ENCODE data around the gene TMEM14C. TPM values are rescaled to one million over a fixed set of nuclear protein-coding genes. Genes with fewer than 3 reads are reported as not detected.

The TMEM14C gene
- polyA plus RNA-seq, 1 donor from 2014 or later = 124 TPM

DNA sequence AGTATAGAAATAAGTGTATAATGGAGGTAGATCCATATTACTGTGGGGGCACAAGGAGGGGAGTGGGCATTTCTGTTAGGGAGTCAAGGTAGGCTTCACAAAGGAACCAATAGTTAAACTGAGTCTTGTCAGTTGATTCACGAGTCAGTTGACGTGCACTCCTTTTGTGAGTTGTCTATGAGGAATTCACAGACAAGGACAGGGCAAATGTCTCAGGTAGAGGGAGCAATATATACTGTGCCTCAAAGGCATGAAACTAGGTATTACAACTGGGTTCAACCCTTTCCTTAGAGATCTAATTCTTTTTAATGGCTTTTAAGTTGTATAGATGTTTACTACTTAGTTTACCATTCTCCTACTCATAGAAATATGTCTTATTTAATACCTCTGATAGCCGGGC is 11.0 kb downstream of the TMEM14C start:
- Histone ChIP-seq H4K20me1 (ENCODE audit: insufficient read depth) (no peaks in the 10 kb centered on the region), H3K9me3 (ENCODE audit: low read length) (no peaks in the 10 kb centered on the region), H3F3A (ENCODE audit: insufficient read depth, low read length, poor library complexity, severe bottlenecking) (no peaks in the 10 kb centered on the region), H3K36me3 (ENCODE audit: insufficient read depth, low read length) (no peaks in the 10 kb centered on the region), H3K9ac (ENCODE audit: low read length) (no peak overlapping the region), H3K4me2 (ENCODE audit: low read length) (no peak overlapping the region), H3K27me3 (ENCODE audit: insufficient read depth, low read depth, low read length) (no peaks in the 10 kb centered on the region), H3K9me2 (ENCODE audit: insufficient read depth, low read length) (no peaks in the 10 kb centered on the region), H3K79me2 (replicated peaks; ENCODE audit: insufficient read depth, low read length) (no peaks in the 10 kb centered on the region), H2AFZ (ENCODE audit: low read depth, low read length) (no peak overlapping the region), H3K27ac (ENCODE audit: low read length) (no peak overlapping the region), H3K4me3 (ENCODE audit: low read length) (no peak overlapping the region)
- no peak for TF ChIP-seq SMC3 (conservative IDR thresholded peaks at IDR 0.05; ENCODE audit: poor library complexity)
- TF ChIP-seq EZH2 (IDR thresholded peaks at IDR 0.05; ENCODE audit: borderline replicate concordance, insufficient read depth, low read length, poor library complexity, severe bottlenecking) = no peak
- TF ChIP-seq EP300 (conservative IDR thresholded peaks at IDR 0.05; ENCODE audit: poor library complexity, severe bottlenecking) = no peak
- TF ChIP-seq TAF1 (IDR thresholded peaks at IDR 0.05; ENCODE audit: low read depth) = no peak
- no peak for TF ChIP-seq POLR2AphosphoS5 (IDR thresholded peaks at IDR 0.05)
- TF ChIP-seq, protein P1, sequence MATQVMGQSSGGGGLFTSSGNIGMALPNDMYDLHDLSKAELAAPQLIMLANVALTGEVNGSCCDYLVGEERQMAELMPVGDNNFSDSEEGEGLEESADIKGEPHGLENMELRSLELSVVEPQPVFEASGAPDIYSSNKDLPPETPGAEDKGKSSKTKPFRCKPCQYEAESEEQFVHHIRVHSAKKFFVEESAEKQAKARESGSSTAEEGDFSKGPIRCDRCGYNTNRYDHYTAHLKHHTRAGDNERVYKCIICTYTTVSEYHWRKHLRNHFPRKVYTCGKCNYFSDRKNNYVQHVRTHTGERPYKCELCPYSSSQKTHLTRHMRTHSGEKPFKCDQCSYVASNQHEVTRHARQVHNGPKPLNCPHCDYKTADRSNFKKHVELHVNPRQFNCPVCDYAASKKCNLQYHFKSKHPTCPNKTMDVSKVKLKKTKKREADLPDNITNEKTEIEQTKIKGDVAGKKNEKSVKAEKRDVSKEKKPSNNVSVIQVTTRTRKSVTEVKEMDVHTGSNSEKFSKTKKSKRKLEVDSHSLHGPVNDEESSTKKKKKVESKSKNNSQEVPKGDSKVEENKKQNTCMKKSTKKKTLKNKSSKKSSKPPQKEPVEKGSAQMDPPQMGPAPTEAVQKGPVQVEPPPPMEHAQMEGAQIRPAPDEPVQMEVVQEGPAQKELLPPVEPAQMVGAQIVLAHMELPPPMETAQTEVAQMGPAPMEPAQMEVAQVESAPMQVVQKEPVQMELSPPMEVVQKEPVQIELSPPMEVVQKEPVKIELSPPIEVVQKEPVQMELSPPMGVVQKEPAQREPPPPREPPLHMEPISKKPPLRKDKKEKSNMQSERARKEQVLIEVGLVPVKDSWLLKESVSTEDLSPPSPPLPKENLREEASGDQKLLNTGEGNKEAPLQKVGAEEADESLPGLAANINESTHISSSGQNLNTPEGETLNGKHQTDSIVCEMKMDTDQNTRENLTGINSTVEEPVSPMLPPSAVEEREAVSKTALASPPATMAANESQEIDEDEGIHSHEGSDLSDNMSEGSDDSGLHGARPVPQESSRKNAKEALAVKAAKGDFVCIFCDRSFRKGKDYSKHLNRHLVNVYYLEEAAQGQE (IDR thresholded peaks at IDR 0.05; ENCODE audit: borderline replicate concordance) = no peak
- no peak for TF ChIP-seq MXI1 (conservative IDR thresholded peaks at IDR 0.05; ENCODE audit: poor library complexity, severe bottlenecking)
- no peak for TF ChIP-seq RAD21 (conservative IDR thresholded peaks at IDR 0.05)
- TF ChIP-seq, protein P2, sequence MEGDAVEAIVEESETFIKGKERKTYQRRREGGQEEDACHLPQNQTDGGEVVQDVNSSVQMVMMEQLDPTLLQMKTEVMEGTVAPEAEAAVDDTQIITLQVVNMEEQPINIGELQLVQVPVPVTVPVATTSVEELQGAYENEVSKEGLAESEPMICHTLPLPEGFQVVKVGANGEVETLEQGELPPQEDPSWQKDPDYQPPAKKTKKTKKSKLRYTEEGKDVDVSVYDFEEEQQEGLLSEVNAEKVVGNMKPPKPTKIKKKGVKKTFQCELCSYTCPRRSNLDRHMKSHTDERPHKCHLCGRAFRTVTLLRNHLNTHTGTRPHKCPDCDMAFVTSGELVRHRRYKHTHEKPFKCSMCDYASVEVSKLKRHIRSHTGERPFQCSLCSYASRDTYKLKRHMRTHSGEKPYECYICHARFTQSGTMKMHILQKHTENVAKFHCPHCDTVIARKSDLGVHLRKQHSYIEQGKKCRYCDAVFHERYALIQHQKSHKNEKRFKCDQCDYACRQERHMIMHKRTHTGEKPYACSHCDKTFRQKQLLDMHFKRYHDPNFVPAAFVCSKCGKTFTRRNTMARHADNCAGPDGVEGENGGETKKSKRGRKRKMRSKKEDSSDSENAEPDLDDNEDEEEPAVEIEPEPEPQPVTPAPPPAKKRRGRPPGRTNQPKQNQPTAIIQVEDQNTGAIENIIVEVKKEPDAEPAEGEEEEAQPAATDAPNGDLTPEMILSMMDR (IDR thresholded peaks at IDR 0.05; ENCODE audit: poor library complexity, severe bottlenecking) = no peak

DNA sequence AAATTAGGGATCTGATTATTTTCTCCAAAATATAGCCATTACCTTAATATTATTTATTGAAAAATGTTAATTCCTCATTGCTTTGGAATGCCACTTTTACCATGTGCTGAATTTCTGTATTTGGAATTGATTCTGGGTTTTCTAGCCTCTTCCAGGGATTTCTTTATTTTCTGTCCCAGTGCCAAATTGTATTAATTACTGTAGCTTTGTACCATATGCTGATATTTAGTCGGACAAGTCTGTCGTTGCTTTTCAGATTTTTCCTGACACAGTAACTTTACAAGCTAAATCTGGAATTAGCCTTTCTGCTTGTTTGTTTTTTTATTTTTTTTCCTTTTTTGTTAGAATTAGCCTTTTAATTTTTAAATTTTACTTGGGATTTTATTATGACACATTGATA is 13.9 kb downstream of the TMEM14C start:
- H3K27me3 ChIP-seq (ENCODE audit: insufficient read depth, low read depth, low read length) = no peaks in the 10 kb centered on the region
- TF ChIP-seq, protein P2 (IDR thresholded peaks at IDR 0.05; ENCODE audit: poor library complexity, severe bottlenecking) = no peak
- TF ChIP-seq POLR2AphosphoS5 (IDR thresholded peaks at IDR 0.05) (no peak), RAD21 (conservative IDR thresholded peaks at IDR 0.05) (no peak), MXI1 (conservative IDR thresholded peaks at IDR 0.05; ENCODE audit: poor library complexity, severe bottlenecking) (no peak), EP300 (conservative IDR thresholded peaks at IDR 0.05; ENCODE audit: poor library complexity, severe bottlenecking) (no peak), TAF1 (IDR thresholded peaks at IDR 0.05; ENCODE audit: low read depth) (no peak), EZH2 (IDR thresholded peaks at IDR 0.05; ENCODE audit: borderline replicate concordance, insufficient read depth, low read length, poor library complexity, severe bottlenecking) (no peak), SMC3 (conservative IDR thresholded peaks at IDR 0.05; ENCODE audit: poor library complexity) (no peak)
- TF ChIP-seq, protein P1 (IDR thresholded peaks at IDR 0.05; ENCODE audit: borderline replicate concordance) = no peak
- H3K9me3 ChIP-seq (ENCODE audit: low read length) = no peaks in the 10 kb centered on the region

More for the DNA sequence above, 13.9 kb downstream of the TMEM14C start:
- no peak overlapping the region for H3K4me3 ChIP-seq (ENCODE audit: low read length)
- no peaks in the 10 kb centered on the region for H3K79me2 ChIP-seq (replicated peaks; ENCODE audit: insufficient read depth, low read length)
- no peak overlapping the region for H3K4me2 ChIP-seq (ENCODE audit: low read length)
- no peak overlapping the region for H3K27ac ChIP-seq (ENCODE audit: low read length)
- H3K9me2 ChIP-seq (ENCODE audit: insufficient read depth, low read length) = no peaks in the 10 kb centered on the region
- H4K20me1 ChIP-seq (ENCODE audit: insufficient read depth) = no peaks in the 10 kb centered on the region
- no peaks in the 10 kb centered on the region for H3K36me3 ChIP-seq (ENCODE audit: insufficient read depth, low read length)
- H3F3A ChIP-seq (ENCODE audit: insufficient read depth, low read length, poor library complexity, severe bottlenecking) = no peaks in the 10 kb centered on the region
- H3K9ac ChIP-seq (ENCODE audit: low read length) = no peak overlapping the region
- H2AFZ ChIP-seq (ENCODE audit: low read depth, low read length) = no peak overlapping the region

Measured in neural cell (in vitro differentiated cells).